NCI-H510A (cell line): ENCODE measurements around the gene ZBTB46.
"Not testable (repeated sequence)": the region's sequence is repeated elsewhere in the genome, so short reads cannot be mapped to it uniquely, and the experiment has no call there.

Source experiments
- DNase-seq: peaks from one replicate; lab custom pipeline; 2025; lab: John Stamatoyannopoulos, UW

The ZBTB46 gene

GRCh38 chr20:63815615-63816253, 15.3 kb downstream of the ZBTB46 start:
- no peak for DNase-seq

DNA sequence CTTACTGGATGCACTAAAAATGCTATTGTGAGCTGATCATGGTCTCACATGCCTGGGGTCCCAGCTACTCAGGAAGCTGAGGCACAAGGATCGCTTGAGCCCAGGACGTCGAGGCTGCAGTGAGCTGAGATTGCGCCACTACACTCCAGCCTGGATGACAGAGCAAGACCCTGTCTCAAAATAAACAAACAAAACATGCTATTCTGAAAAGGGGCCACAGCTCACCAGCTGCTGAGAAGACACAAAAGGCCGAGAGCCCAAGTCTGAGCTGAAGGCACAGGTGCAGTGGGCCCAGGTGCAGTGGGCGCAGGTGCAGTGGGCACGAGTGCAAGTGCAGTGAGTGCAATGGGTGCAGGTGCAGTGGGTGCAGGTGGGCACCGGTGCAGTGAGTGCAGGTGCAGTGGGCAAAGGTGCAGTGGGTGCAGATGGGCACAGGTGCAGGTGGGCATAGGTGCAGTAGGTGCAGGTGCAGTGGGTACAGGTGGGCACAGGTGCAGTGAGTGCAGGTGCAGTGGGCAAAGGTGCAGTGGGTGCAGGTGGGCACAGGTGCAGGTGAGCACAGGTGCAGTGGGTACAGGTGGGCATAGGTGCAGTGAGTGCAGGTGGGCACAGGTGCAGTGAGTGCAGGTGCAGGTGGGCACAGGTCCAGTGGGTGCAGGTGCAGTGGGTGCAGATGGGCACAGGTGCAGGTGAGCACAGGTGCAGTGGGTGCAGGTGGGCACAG, 16.0 kb downstream of the ZBTB46 start:
- no peak for DNase-seq

DNA sequence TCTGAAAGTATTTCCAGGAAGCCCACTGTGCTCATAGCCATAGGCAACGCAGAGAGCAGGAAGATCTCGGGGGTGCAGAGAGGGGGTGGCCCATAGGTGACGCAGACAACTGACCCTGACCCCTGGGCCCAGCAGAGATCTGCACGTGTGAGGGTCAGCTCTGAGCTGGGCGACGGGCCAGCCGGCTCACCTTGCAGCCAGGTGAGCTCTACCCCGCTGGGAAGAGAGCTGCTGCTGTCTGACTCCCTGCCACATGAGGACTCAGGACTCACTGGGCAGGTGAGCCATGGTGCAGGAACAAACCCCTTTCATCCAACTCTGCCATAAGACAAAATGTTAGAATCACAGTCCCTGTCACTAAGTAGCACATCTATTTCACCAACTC, 19.6 kb downstream of the ZBTB46 start:
- DNase-seq, result no peak

DNA sequence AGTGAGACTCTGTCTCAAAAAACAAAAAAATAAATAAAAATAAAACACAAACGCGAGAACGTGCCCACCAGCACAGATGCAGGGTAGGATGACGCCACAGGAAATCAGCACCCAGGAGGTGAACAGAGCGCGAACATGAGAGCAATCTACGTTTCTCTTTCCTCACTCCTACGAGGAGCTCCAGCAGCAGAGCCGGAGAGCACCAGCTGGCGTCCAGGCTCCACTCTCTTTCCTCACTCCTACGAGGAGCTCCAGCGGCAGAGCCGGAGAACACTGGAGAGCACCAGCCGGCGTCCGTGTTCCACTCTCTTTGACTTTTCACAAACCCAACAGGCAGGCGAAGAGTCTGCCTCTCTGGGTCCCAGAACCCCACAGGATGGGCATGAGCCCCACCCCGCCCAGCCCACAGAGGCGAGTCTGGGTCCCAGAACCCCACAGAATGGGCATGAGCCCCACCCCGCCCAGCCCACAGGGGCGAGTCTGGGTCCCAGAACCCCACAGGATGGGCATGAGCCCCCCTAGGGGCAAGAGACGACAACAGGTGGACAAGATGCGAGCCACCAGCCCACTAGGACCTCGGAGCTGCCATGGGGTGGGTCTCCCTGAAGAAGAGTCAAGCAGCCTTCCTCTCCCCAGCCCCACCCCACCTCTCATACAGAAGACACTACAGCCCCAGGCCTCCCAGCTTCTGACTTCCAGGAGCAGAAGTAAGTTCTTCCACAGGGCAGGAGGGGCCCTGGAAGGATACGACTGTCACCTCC, 20.2 kb downstream of the ZBTB46 start:
- no peak for DNase-seq

DNA sequence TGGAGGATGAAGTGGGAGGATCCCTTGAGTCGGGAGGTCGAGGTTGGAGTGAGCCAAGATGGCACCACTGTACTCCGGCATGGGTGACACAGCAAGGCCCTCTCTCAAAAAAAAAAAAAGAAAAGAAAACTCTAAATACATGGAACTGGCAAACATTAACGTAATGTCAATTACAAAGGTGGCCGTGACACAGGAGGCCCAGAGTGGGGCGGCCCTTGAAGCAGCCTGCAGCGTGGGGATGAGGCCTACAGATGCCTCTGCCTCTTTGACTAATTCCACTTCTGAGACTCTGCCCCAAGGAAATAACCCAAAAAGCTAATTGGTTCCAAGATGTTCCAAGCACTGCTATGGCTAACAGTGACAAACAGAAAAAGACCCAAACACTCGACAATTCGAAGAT, 21.2 kb downstream of the ZBTB46 start:
- DNase-seq, result no peak

GRCh38 chr20:63808964-63809674, 21.9 kb downstream of the ZBTB46 start:
- no peak for DNase-seq

GRCh38 chr20:63808145-63808724, 22.8 kb downstream of the ZBTB46 start:
- no peak for DNase-seq

DNA sequence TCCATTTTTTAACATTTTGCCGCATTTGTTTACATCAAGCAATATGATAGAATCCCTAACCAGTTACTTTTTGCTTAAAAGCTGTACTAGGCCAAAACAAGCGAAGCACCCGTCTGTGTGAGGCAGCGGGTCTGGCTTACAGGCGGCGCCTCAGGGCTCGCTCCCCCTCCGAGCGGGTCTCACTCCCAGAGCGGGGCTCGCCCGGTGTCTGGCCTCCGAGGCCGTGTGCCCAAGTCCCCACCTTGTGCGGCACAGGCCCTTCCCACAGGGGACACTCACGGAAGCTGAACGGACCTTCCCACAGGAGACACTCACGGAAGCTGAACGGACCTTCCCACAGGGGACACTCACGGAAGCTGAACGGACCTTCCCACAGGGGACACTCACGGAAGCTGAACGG, 23.4 kb downstream of the ZBTB46 start:
- no peak for DNase-seq

GRCh38 chr20:63804308-63804636, 26.8 kb downstream of the ZBTB46 start:
- DNase-seq, result no peak

DNA sequence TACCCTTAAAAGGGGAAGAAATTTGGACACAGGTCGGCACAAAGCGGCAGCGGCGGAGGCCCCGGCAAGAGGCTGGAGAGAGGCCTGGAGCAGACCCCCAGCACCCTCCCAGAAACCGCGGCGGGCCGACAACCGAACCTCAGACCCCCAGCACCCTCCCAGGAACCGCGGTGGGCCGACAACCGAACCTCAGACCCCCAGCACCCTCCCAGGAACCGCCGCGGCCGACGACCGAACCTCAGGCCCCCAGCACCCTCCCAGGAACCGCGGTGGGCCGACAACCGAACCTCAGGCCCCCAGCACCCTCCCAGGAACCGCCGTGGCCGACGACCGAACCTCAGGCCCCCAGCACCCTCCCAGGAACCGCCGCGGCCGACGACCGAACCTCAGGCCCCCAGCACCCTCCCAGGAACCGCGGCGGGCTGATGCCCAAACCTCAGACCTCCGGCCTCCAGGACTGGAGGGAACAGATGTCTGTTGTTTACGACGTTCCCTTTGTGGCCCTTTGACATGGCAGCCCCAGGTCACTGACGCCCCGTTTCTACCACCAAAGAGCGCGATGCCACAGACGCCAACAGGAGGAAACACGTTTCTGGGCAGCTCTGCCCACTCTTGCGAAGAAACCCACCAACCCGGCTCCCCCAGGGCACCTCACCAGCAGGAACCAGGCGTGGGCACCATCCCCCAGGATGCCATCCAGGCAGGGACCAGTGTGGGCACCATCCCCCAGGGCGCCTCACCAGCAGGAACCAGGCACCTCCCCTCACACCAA, 28.4 kb downstream of the ZBTB46 start:
- DNase-seq, result no peak

GRCh38 chr20:63801174-63801573, 29.9 kb downstream of the ZBTB46 start:
- DNase-seq, result not testable (repeated sequence)

GRCh38 chr20:63800411-63800810, 30.7 kb downstream of the ZBTB46 start:
- DNase-seq, result not testable (repeated sequence)

DNA sequence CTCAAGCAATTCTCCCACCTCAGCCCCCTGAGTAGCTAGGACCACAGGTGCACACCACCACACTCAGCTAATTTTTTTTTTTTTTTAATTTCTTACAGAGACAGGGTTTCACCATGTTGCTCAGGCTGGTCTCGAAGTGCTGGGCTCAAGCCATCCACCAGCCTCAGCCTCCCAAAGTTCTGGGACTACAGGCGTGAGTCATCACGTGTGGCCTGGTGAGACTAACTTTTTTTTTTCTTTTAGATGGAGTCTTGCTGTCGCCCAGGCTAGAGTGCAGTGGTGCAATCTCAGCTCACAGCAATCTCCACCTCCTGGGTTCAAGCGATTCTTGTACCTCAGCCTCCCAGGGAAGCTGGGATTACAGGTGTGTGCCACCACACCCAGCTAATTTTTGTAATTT, 31.9 kb downstream of the ZBTB46 start:
- not testable (repeated sequence) for DNase-seq

- DNase-seq, result not testable (repeated sequence)
Observed at GRCh38 chr20:63797175-63797574, 33.9 kb downstream of the ZBTB46 start.

DNA sequence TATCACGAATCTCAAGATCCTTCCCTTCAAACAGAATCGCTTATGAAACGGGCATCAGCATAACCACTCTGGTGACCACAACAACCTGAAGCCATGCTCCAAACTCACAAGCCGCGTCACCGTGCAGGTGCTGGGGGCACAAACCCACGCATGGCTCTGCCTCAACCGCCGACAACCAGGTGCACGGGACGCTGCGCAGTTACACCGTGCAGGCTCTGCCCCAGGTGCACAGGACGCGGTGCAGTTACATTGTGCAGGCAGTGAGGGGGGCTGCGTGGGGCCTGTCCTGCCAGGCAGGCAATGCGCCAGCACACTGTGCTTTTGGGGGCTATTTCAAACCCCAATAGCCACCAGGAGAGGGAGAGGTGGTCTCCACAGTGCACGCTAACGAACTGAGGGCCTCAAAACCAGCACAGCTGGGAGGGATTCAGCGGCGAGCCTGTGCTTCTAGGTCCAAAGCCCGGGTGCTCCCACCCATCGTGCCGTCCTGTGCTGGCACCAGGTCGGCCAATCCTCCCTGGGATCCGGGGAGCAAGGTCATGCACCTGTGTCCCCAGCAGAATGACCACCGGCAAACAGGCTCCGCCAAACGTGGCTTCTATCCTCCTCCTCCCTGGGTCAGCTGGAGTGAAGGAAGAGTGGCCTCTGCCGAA, 35.8 kb downstream of the ZBTB46 start:
- no peak for DNase-seq

- DNase-seq, result no peak
Observed at GRCh38 chr20:63794614-63795013, 36.5 kb downstream of the ZBTB46 start.

GRCh38 chr20:63792866-63793265, 38.2 kb downstream of the ZBTB46 start:
- no peak for DNase-seq

DNA sequence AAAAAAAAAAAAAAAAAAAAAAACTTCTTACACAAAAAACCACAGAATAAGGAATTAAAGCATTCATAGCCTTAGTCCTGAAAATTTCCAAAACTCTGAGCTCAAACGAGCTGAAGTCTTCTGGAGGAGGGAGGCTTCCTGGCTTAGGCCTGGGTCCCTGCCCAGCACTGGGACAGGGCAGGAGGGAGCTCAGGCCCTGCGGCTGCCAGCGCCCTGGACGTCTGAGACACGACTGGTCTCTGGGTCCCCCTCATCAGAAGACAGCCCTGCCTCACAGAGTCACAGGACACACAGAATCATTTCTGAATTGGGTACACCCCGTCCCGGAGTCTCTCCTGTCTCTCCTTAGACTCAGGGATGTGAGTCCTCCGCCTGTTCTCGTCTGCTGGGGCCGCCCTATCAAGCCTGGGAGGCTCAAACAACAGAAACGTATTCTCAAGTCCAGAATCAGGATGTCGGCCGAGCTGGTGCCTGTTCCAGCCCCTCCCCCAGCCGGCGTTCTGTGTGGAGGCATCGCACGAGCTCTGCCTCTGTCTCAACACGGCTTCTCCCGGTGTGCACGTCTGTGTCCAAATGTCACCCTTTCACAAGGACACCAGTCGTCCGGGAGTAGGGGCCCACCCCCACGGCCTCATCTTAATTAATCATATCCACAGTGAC, 39.4 kb downstream of the ZBTB46 start:
- no peak for DNase-seq

DNA sequence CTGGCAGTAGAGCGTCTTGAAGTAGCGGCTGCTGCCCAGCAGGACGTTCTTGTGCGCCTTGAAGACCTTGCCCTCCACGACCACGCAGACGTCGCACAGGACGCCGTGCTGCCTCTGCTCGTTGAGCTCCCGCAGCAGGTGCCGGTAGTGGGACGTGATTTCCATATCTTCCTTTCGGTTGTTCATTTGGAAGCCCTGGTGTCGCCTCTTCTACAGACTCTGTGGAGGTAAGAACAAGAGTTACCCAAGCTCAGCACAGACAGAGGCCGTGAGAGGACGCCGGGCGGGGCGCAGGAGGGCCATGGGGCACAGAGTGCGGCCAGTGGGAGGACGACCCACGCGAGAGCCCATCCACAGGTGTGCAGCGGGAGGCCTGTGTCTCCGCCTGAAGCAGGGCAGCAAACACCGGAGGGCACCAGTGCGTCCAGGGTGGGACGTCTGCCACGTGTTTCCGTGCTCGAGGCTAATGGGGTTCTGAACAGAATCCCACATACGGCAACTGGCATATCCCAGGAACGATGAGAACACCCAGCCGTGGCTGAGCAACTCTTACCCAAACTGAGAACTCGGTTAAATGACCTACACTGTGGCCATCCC, 40.4 kb downstream of the ZBTB46 start:
- DNase-seq, result no peak
